DLD1 (cell line): ENCODE measurements around the gene KRTAP1-3.
"Not testable (repeated sequence)": the region's sequence is repeated elsewhere in the genome, so short reads cannot be mapped to it uniquely, and the experiment has no call there.

ENCODE experiments used
- in situ Hi-C: cut with HindIII; loops from 2 replicates; pipeline ENCODE4 v1.10.0; 2017; ENCODE audit warnings: low sequenced_read_pairs

Gene KRTAP1-3, protein sequence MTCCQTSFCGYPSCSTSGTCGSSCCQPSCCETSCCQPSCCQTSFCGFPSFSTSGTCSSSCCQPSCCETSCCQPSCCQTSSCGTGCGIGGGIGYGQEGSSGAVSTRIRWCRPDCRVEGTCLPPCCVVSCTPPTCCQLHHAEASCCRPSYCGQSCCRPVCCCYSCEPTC

DNA sequence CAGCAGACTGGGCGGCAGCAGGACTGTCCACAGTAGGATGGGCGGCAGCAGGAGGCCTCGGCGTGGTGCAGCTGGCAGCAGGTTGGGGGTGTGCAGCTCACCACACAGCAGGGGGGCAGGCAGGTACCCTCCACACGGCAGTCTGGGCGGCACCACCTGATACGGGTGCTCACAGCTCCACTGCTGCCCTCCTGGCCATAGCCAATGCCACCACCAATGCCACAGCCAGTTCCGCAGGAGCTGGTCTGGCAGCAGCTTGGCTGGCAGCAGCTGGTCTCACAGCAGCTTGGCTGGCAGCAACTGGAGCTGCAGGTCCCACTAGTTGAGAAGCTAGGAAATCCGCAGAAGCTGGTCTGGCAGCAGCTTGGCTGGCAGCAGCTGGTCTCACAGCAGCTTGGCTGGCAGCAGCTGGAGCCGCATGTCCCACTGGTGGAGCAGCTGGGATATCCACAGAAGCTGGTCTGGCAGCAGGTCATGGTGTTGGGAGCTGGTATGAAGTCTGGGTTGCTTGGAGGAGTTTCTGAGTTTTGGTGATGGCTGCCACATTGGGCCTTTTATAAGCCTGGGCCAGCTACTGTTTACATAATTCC is at the start of gene KRTAP1-3:
Gene KRTAP1-3, minus strand, starts transcription at position 529 of the 590 bp plus-strand sequence. Its CDS starts 53 bp downstream, at position 476.
- in situ Hi-C loops: not testable (repeated sequence)

DNA sequence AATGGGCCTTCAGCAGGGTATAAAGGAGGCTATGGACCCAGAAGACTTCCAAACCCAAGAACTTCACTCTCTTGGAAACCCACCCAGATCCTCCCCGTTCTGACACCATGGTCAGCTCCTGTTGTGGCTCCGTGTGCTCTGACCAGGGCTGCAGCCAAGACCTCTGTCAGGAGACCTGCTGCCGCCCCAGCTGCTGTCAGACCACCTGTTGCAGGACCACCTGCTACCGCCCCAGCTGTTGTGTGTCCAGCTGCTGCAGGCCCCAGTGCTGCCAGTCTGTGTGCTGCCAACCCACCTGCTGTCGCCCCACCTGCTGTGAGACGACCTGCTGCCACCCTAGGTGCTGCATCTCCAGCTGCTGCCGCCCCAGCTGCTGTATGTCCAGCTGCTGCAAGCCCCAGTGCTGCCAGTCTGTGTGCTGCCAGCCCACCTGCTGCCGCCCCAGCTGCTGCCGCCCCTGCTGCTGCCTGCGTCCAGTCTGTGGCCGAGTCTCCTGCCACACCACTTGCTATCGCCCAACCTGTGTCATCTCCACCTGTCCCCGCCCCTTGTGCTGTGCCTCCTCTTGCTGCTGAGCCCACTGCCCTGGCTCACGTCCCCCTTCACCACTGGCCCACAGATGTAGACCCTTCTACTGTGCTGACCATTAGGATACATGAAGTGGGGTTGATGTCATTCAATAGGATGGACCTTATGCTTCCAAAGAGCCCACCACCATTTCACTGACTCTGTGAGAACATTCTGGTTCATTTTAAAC is 49.6 kb upstream of the KRTAP1-3 start, which contains the start of gene KRTAP4-7:
Gene KRTAP4-7, plus strand, starts transcription at position 51 of the 757 bp plus-strand sequence. Its CDS starts 57 bp downstream, at position 108.
- in situ Hi-C loops: not testable (repeated sequence)

DNA sequence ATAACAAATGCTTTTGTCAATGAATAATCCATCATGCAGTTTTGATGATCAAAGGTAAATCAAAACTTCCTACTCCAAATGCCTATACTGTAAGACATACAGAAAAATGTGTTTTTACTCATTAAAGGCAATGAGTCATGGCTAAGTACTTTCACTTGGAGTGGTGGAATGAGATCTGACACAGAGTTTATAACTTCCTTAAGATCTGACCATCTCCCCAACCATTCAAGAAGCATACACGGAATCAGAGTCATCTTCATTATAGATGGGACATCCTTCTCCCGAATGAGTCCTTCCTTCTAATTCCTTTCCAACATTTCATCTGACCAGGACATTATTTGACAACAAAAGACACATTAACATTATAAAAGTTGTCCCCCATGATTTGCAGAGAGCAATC is 48.8 kb upstream of the KRTAP1-3 start:
- in situ Hi-C loops: not testable (repeated sequence)

DNA sequence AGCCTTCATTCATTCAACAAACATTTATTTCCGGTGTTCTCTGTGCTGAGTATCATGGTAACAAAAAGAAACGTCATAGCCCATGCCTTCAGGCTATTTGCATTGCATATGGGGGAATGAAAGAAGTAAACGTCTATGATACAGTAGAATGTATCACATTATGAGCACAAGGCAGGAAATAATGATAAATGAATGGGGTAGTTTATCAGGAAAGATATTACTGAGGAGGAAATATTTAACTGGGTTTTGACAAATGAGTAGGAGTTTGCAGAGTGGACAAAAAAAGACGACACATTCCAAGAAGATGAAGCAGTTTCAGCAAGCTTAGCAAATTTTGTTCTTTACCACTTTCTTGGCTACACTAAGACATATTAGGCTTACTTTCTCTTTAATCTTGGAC is 48.0 kb upstream of the KRTAP1-3 start:
- in situ Hi-C loops: no loop called here

DNA sequence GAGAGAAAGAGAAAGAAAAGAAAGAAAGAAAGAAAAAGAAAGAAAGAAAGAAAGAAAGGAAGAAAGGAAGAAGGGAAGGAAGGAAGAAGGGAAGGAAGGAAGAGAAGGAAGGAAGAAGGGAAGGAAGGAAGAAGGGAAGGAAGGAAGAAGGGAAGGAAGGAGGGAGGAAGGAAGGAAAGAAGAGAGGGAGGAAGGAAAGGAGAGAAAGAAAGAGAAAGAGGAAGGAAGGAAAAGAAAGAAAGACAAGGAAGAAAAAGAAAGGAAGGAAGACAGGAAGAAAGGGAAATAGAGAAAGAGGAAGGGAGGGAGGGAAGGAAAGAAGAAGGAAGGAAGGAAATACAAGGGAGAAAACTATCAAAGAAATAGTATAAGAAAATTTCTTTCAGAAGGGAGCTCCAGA is 42.1 kb upstream of the KRTAP1-3 start:
- in situ Hi-C loops: no loop called here

DNA sequence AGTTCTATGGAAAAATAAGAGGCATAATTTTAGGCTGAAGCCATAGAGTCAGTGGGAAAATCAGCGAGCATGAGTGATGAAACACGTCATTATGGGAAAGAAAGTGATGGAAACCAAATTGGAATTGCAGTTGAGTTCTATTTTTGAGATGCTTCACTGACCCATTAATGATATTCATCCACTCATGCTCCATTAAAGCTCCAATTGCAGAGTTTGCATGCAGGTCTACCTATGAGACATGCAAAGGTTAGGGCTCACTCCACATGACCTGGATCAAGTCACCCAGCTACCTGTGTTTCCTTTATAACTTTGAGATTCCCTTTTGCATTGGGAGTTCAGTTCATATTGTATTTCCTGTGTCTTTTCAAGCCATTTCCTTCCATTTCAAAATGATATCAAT is 39.0 kb upstream of the KRTAP1-3 start:
- in situ Hi-C loops: no loop called here

DNA sequence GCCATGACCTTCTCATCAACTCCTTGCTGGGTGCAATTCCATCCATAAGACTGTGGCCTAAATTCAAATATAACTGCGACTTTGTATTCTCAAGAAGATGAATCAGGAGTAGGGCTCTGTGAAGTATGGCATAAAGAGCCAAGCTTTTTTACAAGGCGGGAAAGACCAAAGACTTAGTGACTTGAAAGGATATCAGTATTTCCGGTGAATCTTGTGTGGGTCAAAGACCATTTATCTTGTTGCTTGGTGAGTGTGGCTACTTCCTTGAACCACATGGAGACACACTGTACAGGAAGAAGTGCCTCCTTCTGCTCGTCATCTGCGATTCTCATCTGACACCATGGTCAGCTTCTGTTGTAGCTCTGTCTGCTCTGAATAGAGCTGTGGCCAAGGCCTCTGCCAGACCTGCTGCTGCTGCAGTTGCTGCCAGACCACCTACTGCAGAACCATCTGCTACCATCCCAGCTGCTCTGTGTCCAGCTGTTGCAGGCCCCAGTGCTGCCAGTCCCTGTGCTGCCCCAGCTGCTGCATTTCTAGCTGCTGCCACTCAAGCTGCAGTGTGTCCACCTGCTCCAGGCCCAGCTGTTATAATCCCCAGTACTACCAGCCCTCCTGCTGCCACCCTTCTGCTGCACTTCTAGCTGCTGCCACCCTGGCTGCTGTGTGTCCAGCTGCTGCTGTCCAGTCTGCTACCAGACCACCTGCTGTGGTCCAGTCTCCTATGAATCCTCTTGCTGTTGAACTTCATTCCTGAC is 37.1 kb upstream of the KRTAP1-3 start:
- in situ Hi-C loops: no loop called here

DNA sequence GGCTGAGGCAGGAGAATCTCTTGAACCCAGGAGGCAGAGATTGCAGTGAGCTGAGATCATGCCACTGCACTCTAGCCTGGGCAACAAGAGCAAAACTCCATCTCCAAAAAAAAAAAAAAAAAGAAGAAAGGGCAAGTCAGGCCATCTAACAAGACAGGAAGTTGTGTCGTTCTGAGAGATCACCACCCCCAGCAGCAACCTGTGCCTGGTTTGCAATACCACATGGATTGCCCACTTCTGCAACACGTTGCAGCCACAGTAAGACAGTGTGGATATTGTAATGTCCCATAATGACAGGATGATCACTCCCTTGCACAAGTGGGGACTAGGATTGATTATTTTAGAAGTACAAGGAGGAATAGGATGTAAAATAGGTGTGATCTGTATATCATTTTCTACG is 34.4 kb upstream of the KRTAP1-3 start:
- in situ Hi-C loops: no loop called here

DNA sequence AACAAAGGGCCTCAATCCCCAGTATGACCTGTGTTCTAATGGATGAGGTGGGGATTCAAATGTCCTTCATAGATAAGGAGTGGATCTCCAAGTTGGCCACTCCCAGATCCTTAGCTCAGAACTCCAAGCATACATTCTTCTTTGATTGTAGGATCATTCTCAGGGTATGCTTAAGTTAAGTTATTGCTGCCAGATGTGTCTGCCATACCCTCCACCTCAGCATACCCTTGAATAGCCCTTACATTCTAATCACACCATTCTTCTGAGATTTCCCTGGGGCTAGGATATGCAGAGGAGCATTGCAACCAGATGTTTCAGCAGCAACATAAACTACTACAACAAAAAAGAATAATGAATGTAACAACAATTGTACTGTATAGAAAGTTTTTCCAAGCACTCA is 32.6 kb upstream of the KRTAP1-3 start:
- in situ Hi-C loops: no loop called here

DNA sequence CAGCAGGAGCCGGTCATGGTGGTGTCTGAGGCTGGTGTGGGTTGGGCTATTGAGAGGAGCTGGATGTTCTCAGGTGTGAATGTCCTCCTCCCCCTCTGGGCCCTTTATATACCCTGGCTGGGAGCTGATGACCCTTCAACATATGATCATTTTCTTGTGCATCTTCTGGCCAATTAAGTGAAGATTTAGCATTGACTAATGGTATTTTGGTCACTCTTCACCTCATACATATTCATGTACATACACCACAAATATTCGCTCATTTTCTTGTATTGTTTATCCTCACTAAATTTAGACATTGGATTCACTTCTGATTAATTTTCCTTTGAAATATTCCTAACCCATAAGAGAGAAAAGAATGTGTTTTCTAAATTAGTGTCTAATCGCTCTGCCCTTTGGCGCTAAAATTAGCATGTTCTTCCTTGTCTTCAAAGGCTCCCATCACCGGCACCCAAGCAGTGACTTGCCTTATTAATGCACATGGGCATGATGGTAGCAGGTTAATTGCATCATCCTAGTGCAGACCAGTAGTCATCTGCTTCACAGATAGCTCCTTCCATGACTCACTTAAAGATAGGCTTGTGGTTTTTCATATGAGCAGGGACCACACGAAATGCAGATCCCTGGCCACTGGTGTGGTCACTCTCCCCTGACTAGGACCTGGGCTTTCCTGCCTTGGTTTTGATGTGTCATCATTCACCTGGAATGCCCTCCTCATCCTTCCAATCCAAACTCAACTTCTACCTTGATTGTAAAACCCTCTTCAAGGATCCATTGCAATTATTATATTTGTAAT is 31.4 kb upstream of the KRTAP1-3 start, which contains the start of gene KRTAP2-4:
Gene KRTAP2-4, minus strand, starts transcription at position 51 of the 796 bp plus-strand sequence. Its CDS starts 34 bp downstream, at position 17.
- in situ Hi-C loops: no loop called here

DNA sequence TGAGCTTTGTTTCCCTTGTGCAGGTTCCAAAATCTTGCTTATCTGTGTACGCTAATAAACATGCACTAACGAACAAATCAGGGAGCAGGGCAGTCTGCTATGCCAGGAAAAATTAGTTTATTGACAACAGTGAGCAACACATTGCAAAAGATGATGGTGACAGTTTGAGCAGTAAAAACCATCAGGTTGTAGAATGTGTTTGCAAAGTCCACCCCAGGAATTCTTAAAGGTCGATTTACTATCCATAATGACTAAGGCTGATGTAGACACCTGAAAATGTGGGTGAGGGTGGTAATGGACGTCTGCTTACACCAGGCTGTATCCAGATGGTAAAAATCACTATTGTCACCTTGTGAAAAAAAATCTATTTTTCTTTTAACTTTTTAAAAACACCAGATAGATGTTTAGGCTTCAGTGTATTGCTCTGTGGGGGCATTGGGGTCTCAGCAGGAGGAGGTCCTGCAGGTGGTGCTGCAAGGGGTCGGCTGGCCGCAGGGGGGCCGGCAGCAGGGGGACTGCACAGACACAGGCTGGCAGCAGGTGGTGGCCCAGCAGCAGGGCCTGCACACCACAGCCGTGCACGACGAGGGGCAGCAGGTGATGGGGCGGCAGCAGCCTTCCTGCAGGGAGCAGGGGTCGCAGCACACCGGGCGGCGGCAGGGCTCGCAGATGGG is 30.5 kb upstream of the KRTAP1-3 start:
- in situ Hi-C loops: not testable (repeated sequence)

DNA sequence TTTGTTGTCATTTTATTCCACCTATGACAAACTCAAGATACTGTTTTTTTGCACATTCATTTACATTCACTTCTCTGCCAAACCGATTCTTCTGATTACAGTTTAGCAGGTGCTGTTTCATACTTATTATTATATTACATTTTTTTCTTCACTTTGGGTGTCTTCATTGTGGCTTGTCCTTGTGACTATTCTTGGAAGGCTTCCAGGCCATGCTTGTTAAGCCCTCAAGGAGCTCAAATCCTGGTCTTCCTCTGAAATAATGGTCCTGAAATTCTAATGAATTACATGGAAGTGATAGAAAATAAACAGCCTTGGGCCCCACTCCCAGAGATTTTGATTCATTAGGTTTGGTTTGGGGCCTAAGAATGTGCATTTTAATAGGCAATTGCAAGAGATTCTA is 29.6 kb upstream of the KRTAP1-3 start:
- in situ Hi-C loops: no loop called here

DNA sequence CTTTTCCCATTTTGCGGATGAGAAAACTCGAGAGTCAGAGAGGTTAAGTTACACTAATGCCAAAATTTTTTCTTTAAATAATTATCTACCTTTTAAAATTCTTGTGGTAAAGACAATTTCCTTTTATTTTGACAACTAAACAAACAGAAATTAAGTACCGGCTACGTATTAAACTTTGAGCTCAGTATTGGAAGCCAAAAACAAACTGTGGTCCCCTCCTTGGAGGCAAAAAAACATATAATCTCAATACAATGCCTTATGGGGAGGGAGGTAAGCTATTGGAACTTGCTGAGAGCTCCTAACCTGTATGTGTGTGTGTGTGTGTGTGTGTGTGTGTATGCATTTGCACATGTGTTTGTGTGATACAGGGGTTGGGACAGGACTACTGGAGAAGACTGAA is 28.8 kb upstream of the KRTAP1-3 start:
- in situ Hi-C loops: no loop called here

DNA sequence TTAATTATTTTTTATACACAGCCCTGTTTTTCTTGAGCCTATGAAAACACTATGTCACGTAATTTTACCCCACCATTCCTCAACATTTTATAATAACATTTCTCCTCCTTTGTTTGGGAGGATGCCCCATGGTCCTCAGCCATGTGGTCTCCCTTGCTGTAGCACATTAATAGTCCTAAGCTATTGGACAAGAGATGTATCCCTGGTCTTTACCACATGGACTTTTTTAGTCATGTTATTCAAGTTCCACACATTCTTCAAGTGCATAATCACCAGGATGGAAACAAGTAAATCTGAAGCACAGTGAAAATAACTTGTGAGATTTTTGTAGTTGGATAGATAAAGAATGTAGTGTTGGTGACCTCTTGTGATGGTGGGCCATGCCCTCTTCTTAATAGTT is 27.3 kb upstream of the KRTAP1-3 start:
- in situ Hi-C loops: no loop called here

DNA sequence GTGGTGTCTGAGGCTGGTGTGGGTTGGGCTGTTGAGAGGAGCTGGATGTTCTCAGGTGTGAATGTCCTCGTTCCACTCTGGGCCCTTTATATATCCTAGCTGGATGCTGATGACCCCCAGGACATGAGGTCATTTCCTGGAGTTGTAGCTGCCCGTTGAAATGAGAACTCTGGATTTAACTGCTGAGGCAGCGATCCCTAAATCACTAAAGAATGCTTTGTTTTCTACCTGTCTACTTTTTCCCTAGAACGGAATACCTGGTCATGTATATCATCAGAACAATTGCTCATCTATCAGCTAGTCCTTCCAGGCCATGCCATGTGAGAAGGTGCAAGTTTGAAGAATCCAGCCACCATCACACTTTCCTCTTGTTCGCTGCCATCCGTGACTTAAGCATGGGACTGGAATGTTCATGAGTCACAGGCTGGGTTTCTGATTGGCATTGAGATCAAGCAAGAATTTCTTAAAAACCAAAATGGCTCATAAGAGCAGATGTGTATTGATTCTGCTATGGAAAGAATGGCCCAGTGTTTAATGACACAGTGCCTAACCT is 25.5 kb upstream of the KRTAP1-3 start, which contains the start of gene KRTAP2-3:
Gene KRTAP2-3, minus strand, starts transcription at position 63 of the 553 bp plus-strand sequence. CDS start 64 bp downstream, outside the sequence.
- in situ Hi-C loops: no loop called here

DNA sequence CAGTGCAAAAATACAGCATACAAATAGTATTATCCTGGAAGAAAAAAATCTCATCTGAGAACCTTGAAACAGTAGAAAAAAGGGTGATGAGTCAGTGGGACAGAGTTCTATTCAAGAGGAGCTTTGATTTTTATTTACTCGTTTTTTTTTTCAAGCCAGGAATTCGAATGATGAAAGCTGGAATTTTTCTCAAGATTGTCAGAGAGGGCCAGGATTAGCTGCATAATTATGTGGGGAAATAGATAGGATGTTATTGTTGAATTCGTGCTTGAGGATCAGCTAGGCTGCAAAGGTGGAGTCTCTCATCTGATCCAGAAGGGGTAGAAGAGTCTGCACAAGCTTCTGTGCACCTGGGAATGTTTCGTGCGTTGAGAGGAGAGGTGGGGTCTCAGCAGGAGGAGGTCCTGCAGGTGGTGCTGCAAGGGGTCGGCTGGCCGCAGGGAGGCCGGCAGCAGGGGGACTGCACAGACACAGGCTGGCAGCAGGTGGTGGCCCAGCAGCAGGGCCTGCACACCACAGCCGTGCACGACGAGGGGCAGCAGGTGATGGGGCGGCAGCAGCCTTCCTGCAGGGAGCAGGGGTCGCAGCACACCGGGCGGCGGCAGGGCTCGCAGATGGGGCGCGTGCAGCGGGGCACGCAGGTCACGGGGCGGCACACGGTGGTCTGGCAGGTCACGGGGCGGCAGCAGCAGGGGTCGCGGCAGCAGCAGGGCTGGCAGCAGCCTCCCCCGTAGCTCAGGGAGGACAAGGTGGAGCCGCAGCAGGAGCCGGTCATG is 24.8 kb upstream of the KRTAP1-3 start:
- in situ Hi-C loops: loop anchor here (5.0 kb wide), 1 partner anchor 42 kb away; no protein-coding TSS in a partner anchor

DNA sequence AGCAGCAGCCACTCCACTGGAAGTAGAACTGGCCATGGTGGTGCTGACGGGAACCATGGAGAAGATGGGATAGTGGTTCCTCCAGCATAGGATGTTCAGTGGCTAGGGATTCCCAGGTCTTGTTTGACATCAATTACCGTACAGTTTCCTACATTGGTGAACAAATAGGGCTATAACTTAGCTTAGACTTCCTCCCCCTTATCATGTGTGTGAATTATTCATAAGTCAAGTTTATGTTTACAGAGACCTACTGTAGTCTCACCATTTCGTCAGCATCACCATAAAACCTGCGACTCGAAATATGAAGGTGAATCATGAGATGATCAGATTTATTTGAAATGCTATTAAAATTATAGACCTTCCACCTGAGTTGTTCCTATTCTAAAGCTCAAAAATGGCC is 24.1 kb upstream of the KRTAP1-3 start:
- in situ Hi-C loops: loop anchor here (5.0 kb wide), 1 partner anchor 41 kb away; no protein-coding TSS in a partner anchor

DNA sequence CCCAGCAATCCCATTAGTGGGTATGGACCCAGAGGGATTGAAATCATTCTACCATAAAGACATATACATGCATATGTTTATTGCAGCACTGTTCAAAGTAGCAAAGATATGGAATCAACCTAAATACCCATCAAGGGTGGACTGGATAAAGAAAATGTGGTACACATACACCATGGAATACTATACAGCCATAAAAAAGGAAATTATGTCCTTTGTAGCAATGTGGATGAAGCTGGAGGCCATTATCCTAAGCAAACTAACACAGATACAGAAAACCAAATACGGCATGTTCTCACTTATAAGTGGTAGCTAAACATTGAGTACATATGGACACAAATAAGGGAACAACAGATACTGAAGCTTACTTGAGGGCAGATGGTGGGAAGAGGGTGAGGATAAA is 22.9 kb upstream of the KRTAP1-3 start:
- in situ Hi-C loops: loop anchor here (5.0 kb wide), 1 partner anchor 40 kb away; no protein-coding TSS in a partner anchor
